Parathyroid adenoma (tissue), 2 donors: ENCODE measurements around the gene SHCBP1L.

Experiments
- H2AFZ ChIP-seq: fragments of 300-600 bp; sonication (generic); one replicate; pipeline ENCODE4 v1.7.0; 2017; ENCODE audit warnings: antibody characterized with exemption, mild to moderate bottlenecking
- H3K27ac ChIP-seq: fragments of 300-600 bp; sonication (generic); one replicate; pipeline ENCODE4 v1.7.0; 2017
- H3K27me3 ChIP-seq: fragments of 300-600 bp; sonication (generic); one replicate; pipeline ENCODE4 v1.7.0; 2017; ENCODE audit warnings: low read length; ENCODE audit not compliant: control insufficient read depth, insufficient read depth
- H3K36me3 ChIP-seq: fragments of 300-600 bp; sonication (generic); one replicate; pipeline ENCODE4 v1.7.0; 2017; ENCODE audit warnings: low read length; ENCODE audit not compliant: control insufficient read depth, insufficient read depth
- H3K4me1 ChIP-seq: fragments of 300-600 bp; sonication (generic); one replicate; pipeline ENCODE4 v1.7.0; 2017; ENCODE audit warnings: control low read depth
- H3K4me2 ChIP-seq: fragments of 300-600 bp; sonication (generic); one replicate; pipeline ENCODE4 v1.7.0; 2017; ENCODE audit warnings: low read length
- H3K4me3 ChIP-seq: fragments of 300-600 bp; sonication (generic); one replicate; pipeline ENCODE4 v1.7.0; 2017; ENCODE audit warnings: low read depth, low read length
- H3K79me2 ChIP-seq: fragments of 300-600 bp; sonication (generic); one replicate; pipeline ENCODE4 v1.7.0; 2017; ENCODE audit warnings: control low read depth
- H3K9ac ChIP-seq: fragments of 300-600 bp; sonication (generic); one replicate; pipeline ENCODE4 v1.7.0; 2017; ENCODE audit warnings: mild to moderate bottlenecking
- H3K9me3 ChIP-seq: fragments of 300-600 bp; sonication (generic); one replicate; pipeline ENCODE4 v1.7.0; 2017; ENCODE audit warnings: low read length; ENCODE audit not compliant: control insufficient read depth
- TF ChIP-seq, protein P1 (sequence below): fragments of 300-600 bp; sonication (generic); IDR thresholded peaks from one replicate; pipeline ENCODE4 v1.7.0; 2017; ENCODE audit warnings: antibody characterized with exemption, mild to moderate bottlenecking
- donor health status: primary hyperparathyroidism.

The SHCBP1L gene

DNA sequence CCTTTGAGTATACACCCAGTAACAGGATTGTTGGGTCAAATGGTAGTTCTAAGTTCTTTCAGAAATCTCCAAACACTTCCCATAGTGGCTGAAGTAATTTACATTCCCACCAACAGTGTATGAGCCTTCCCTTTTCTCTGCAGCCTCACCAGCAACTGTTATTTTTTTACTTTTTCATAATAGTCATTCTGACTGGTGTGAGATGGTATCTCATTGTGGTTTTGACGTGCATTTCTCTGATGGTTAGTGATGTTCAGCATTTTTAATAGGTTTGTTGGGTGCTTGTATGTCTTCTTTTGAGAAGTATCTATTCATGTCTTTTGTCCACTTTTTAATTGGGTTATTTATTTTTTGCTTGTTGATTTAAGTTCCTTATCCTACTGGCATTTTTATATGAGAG is 43.9 kb upstream of the SHCBP1L start:
- Histone ChIP-seq H3K27ac (no peak overlapping the region), H3K4me3 (no peak overlapping the region), H3K9me3 (no peaks in the 10 kb centered on the region), H3K9ac (no peak overlapping the region), H3K27me3 (no peaks in the 10 kb centered on the region), H2AFZ (no peak overlapping the region), H3K4me2 (no peak overlapping the region), H3K36me3 (no peaks in the 10 kb centered on the region), H3K79me2 (no peaks in the 10 kb centered on the region), H3K4me1 (no peaks in the 10 kb centered on the region)
- TF ChIP-seq, protein P1, sequence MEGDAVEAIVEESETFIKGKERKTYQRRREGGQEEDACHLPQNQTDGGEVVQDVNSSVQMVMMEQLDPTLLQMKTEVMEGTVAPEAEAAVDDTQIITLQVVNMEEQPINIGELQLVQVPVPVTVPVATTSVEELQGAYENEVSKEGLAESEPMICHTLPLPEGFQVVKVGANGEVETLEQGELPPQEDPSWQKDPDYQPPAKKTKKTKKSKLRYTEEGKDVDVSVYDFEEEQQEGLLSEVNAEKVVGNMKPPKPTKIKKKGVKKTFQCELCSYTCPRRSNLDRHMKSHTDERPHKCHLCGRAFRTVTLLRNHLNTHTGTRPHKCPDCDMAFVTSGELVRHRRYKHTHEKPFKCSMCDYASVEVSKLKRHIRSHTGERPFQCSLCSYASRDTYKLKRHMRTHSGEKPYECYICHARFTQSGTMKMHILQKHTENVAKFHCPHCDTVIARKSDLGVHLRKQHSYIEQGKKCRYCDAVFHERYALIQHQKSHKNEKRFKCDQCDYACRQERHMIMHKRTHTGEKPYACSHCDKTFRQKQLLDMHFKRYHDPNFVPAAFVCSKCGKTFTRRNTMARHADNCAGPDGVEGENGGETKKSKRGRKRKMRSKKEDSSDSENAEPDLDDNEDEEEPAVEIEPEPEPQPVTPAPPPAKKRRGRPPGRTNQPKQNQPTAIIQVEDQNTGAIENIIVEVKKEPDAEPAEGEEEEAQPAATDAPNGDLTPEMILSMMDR = no peak

DNA sequence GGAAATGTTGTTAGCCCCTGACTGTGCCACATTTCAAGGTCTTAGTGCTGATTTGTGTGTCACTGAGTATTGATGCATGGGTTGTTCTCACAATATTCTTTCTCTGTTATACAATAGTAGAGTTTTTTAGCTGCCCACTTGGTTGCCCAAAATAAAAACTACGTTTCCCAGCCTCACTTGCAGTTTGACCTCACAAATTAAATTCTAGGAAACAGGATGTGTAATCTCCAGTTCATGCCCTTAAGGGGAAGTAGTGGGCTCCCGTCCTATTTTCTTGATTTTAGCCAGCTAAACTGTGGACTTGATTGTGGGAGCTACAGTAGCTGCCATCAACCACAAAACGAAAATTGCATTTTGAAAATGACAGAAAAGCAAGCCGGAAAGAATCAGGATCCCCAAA is 42.9 kb upstream of the SHCBP1L start:
- H3K27ac ChIP-seq = no peak overlapping the region
- TF ChIP-seq, protein P1 = no peak
- H3K4me3 ChIP-seq = no peak overlapping the region
- H3K9ac ChIP-seq = no peak overlapping the region
- H3K27me3 ChIP-seq = no peaks in the 10 kb centered on the region
- no peaks in the 10 kb centered on the region for H3K36me3 ChIP-seq
- no peak overlapping the region for H2AFZ ChIP-seq
- no peaks in the 10 kb centered on the region for H3K4me1 ChIP-seq
- H3K9me3 ChIP-seq = no peaks in the 10 kb centered on the region
- no peaks in the 10 kb centered on the region for H3K79me2 ChIP-seq
- no peak overlapping the region for H3K4me2 ChIP-seq

DNA sequence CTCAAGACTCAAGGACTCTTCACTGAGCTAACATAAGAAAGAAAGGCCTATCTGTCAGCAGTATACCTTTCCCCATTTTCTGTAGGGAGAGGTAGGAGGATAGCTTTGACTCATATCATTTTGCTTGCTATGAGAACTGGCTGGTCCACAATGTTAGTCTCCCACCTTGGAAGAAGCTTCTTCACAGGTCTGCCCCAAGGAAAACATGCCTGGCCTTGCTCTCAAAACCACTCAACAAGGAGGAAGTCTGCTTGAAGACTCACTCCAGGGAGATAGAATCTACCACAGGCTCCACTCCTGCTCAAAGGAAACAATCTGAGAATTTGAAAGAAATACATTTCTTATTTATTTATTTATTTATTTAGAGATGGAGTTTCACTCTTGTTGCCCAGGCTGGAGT is 40.8 kb upstream of the SHCBP1L start:
- H3K9me3 ChIP-seq = no peaks in the 10 kb centered on the region
- H3K9ac ChIP-seq = no peak overlapping the region
- H3K79me2 ChIP-seq = no peaks in the 10 kb centered on the region
- no peaks in the 10 kb centered on the region for H3K36me3 ChIP-seq
- H3K4me1 ChIP-seq = no peaks in the 10 kb centered on the region
- H3K27me3 ChIP-seq = no peaks in the 10 kb centered on the region
- H3K4me3 ChIP-seq = no peak overlapping the region
- TF ChIP-seq, protein P1 = no peak
- no peak overlapping the region for H3K4me2 ChIP-seq
- no peak overlapping the region for H2AFZ ChIP-seq
- H3K27ac ChIP-seq = no peak overlapping the region

DNA sequence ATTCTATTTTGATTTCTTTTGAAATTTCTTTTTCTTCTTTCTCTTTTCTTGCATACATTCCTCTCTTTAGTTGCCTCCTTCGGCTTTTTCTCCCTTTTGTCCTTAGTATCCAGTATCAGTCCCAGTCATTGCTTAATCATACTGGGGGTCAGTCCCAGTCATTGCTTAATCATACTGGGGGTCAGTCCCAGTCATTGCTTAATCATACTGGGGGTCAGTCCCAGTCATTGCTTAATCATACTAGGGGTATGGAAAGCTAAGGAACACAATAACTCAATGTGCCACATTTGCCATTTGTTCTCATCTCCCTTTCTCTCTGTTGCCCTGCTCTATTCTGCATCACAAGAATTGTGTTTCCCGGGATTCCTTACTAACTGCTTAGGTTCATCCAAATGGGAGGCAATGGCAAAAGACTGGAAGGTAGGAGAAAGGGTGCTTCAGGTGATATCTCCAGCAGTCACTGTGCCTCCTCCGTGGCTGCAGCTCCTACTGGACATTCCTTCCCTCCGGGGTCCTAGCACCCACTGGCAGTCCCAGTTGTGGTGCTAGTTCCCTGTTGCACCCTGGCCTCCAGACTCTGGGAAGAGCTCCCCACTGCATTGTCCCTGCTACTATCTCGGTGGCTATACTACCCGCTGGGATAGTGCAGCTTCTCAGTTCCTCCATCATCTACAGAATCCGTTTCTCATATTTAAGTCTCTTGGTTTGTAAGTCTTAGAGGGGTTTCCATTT is 37.6 kb upstream of the SHCBP1L start:
- Histone ChIP-seq H3K9ac (no peak overlapping the region), H3K4me3 (no peak overlapping the region), H3K4me1 (no peaks in the 10 kb centered on the region), H3K27ac (no peak overlapping the region), H3K4me2 (no peak overlapping the region), H3K9me3 (no peaks in the 10 kb centered on the region), H3K79me2 (no peaks in the 10 kb centered on the region), H2AFZ (no peak overlapping the region), H3K36me3 (no peaks in the 10 kb centered on the region), H3K27me3 (no peaks in the 10 kb centered on the region)
- TF ChIP-seq, protein P1 = no peak

DNA sequence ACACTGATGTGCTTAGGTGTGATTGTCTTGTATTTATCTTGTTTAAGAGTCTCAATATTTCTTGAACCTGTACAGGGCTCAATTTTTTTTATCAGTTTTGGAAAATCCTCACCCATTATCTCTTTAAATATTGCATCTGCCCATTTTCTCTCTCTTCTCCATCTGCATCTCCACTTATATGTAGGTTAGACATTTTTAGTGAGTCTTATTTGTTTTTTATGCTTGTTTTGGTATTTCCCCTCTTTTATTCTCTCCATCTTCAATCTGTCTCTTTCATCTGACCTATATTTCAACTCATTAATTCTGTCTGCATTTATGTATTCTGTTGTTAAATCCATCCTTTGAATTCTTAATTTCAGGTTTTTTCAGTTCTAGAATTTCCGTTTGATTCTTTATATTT is 32.9 kb upstream of the SHCBP1L start:
- no peak overlapping the region for H3K27ac ChIP-seq
- no peaks in the 10 kb centered on the region for H3K27me3 ChIP-seq
- H2AFZ ChIP-seq = no peak overlapping the region
- TF ChIP-seq, protein P1 = no peak
- H3K4me1 ChIP-seq = no peaks in the 10 kb centered on the region
- H3K36me3 ChIP-seq = no peaks in the 10 kb centered on the region
- no peak overlapping the region for H3K4me2 ChIP-seq
- H3K4me3 ChIP-seq = no peak overlapping the region
- H3K9me3 ChIP-seq = no peaks in the 10 kb centered on the region
- no peaks in the 10 kb centered on the region for H3K79me2 ChIP-seq
- no peak overlapping the region for H3K9ac ChIP-seq
